ENCODE data around the gene STPG3.

The STPG3 gene

DNA sequence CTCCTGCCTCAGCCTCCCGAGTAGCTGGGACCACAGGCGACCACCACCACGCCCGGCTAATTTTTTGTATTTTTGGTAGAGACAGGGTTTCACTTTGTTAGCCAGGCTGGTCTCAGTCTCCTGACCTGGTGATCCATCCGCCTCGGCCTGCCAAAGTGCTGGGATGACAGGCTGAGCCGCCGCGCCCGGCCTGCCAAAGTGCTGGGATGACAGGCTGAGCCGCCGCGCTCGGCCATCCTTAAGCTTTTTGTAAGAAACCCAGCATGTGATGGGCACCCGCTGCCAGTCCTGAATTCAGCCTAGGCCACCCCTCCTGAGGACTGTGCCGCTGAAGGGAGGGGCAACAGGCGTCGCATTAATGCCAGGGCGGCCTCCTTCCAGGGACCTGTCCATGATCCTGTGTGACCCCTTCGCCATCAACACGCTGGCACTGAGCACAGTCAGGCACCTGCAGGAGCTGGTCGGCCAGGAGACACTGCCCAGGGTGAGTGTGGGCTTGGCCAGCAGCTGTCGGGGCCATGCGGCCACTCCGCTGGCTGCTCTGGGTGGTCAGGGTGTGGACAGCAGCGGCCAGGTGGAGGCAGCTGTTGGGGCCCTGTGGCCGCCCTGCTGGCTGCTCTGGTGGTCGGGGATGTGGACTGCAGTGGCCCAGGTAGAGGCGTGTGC is 14.5 kb downstream of the STPG3 start:
- Histone ChIP-seq H3K4me3 (replicated peaks; ENCODE audit: insufficient read depth, low read length) (no peak overlapping the region), H3K27ac (replicated peaks) (no peak overlapping the region), H3K27me3 (ENCODE audit: insufficient read depth, poor library complexity, severe bottlenecking) (no peaks in the 10 kb centered on the region)
- no peak for TF ChIP-seq SPI1 (IDR thresholded peaks at IDR 0.05; ENCODE audit: borderline replicate concordance, low read depth)
- TF ChIP-seq, protein P1, sequence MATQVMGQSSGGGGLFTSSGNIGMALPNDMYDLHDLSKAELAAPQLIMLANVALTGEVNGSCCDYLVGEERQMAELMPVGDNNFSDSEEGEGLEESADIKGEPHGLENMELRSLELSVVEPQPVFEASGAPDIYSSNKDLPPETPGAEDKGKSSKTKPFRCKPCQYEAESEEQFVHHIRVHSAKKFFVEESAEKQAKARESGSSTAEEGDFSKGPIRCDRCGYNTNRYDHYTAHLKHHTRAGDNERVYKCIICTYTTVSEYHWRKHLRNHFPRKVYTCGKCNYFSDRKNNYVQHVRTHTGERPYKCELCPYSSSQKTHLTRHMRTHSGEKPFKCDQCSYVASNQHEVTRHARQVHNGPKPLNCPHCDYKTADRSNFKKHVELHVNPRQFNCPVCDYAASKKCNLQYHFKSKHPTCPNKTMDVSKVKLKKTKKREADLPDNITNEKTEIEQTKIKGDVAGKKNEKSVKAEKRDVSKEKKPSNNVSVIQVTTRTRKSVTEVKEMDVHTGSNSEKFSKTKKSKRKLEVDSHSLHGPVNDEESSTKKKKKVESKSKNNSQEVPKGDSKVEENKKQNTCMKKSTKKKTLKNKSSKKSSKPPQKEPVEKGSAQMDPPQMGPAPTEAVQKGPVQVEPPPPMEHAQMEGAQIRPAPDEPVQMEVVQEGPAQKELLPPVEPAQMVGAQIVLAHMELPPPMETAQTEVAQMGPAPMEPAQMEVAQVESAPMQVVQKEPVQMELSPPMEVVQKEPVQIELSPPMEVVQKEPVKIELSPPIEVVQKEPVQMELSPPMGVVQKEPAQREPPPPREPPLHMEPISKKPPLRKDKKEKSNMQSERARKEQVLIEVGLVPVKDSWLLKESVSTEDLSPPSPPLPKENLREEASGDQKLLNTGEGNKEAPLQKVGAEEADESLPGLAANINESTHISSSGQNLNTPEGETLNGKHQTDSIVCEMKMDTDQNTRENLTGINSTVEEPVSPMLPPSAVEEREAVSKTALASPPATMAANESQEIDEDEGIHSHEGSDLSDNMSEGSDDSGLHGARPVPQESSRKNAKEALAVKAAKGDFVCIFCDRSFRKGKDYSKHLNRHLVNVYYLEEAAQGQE (IDR thresholded peaks at IDR 0.05; ENCODE audit: insufficient replicate concordance, low read depth) = no peak
- DNase-seq (ENCODE audit: low read depth in 1 of 2, low spot score in 1 of 2) = no peak

- Histone ChIP-seq H3K27ac (replicated peaks) (no peak overlapping the region), H3K4me3 (replicated peaks; ENCODE audit: insufficient read depth, low read length) (no peak overlapping the region), H3K27me3 (ENCODE audit: insufficient read depth, poor library complexity, severe bottlenecking) (no peaks in the 10 kb centered on the region)
- no peak for TF ChIP-seq SPI1 (IDR thresholded peaks at IDR 0.05; ENCODE audit: borderline replicate concordance, low read depth)
- no peak for TF ChIP-seq GABPA (IDR thresholded peaks at IDR 0.05; ENCODE audit: low read depth)
- TF ChIP-seq, protein P1 (IDR thresholded peaks at IDR 0.05; ENCODE audit: insufficient replicate concordance, low read depth) = no peak
- TF ChIP-seq, protein P2, sequence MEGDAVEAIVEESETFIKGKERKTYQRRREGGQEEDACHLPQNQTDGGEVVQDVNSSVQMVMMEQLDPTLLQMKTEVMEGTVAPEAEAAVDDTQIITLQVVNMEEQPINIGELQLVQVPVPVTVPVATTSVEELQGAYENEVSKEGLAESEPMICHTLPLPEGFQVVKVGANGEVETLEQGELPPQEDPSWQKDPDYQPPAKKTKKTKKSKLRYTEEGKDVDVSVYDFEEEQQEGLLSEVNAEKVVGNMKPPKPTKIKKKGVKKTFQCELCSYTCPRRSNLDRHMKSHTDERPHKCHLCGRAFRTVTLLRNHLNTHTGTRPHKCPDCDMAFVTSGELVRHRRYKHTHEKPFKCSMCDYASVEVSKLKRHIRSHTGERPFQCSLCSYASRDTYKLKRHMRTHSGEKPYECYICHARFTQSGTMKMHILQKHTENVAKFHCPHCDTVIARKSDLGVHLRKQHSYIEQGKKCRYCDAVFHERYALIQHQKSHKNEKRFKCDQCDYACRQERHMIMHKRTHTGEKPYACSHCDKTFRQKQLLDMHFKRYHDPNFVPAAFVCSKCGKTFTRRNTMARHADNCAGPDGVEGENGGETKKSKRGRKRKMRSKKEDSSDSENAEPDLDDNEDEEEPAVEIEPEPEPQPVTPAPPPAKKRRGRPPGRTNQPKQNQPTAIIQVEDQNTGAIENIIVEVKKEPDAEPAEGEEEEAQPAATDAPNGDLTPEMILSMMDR (IDR thresholded peaks at IDR 0.05; ENCODE audit: insufficient read depth, low read length) = no peak
- TF ChIP-seq POLR2AphosphoS5 (IDR thresholded peaks at IDR 0.05; ENCODE audit: low read depth) = no peak
- no peak for DNase-seq (ENCODE audit: low read depth in 1 of 2, low spot score in 1 of 2)
Observed at GRCh38 chr9:137266162-137266527, 15.1 kb downstream of the STPG3 start.

GRCh38 chr9:137266585-137267453 is 15.7 kb downstream of the STPG3 start:
- TF ChIP-seq GABPA (IDR thresholded peaks at IDR 0.05; ENCODE audit: low read depth) (no peak), SPI1 (IDR thresholded peaks at IDR 0.05; ENCODE audit: borderline replicate concordance, low read depth) (no peak), POLR2AphosphoS5 (IDR thresholded peaks at IDR 0.05; ENCODE audit: low read depth) (no peak)
- TF ChIP-seq, protein P2 (IDR thresholded peaks at IDR 0.05; ENCODE audit: insufficient read depth, low read length) = no peak
- TF ChIP-seq, protein P1 (IDR thresholded peaks at IDR 0.05; ENCODE audit: insufficient replicate concordance, low read depth) = no peak
- Histone ChIP-seq H3K27me3 (ENCODE audit: insufficient read depth, poor library complexity, severe bottlenecking) (no peaks in the 10 kb centered on the region), H3K27ac (replicated peaks) (no peak overlapping the region), H3K4me3 (replicated peaks; ENCODE audit: insufficient read depth, low read length) (no peak overlapping the region)
- DNase-seq (ENCODE audit: low read depth in 1 of 2, low spot score in 1 of 2) = no peak
